Measurements from ENCODE around the gene NR2F2. TPM values are rescaled to one million over a fixed set of nuclear protein-coding genes. Genes with fewer than 3 reads are reported as not detected.

NR2F2 gene
- total and polyA plus RNA-seq, 2 of the 13 experiments (the other 11 are each of a cell fraction or from before 2014, with no cell fraction given), result 3.5 to 4.7 TPM

DNA sequence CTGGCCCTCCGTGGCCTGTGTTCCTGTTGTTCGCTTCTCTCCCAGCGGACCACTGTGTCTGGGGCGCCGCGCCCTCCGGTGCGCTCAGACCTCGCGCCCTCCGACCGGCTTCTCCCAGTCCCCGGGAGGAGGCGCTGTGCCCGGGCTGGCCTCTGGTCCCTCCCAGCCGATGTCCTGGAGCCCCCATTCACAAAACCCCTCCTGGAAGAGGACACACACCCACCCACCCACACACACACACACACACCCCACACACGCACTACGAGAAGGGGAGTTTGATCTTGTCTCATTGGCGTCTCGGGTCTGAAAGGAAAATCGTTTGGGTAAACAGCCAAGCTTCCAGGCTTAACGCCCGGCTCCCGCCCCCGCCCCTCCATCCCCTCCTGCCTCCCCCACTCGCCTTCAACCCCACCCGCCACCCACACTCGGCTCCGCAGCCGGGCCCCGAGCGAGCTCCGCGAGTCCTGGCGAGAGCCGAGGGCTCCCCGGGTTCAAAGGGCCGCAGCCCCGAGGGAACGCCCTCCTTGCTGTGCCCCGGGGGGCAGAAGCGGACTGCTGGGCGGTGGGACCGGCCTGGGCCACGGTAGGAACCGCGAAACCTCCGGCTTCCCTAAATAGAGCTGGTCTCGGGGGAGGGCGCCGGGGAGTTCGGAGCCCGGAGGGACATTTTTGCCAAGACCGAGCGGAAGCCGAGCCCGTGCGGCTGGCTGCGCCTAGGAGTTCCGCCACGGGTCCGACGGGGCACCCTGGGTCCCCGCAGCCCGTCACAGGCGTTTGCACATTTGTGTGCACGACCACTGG lies 23.6 kb downstream of the NR2F2 start (continued):
- TF ChIP-seq, protein P1, sequence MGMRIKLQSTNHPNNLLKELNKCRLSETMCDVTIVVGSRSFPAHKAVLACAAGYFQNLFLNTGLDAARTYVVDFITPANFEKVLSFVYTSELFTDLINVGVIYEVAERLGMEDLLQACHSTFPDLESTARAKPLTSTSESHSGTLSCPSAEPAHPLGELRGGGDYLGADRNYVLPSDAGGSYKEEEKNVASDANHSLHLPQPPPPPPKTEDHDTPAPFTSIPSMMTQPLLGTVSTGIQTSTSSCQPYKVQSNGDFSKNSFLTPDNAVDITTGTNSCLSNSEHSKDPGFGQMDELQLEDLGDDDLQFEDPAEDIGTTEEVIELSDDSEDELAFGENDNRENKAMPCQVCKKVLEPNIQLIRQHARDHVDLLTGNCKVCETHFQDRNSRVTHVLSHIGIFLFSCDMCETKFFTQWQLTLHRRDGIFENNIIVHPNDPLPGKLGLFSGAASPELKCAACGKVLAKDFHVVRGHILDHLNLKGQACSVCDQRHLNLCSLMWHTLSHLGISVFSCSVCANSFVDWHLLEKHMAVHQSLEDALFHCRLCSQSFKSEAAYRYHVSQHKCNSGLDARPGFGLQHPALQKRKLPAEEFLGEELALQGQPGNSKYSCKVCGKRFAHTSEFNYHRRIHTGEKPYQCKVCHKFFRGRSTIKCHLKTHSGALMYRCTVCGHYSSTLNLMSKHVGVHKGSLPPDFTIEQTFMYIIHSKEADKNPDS (CRISPR knock-in tag; IDR thresholded peaks at IDR 0.05), result no peak
- TF ChIP-seq, protein P2, sequence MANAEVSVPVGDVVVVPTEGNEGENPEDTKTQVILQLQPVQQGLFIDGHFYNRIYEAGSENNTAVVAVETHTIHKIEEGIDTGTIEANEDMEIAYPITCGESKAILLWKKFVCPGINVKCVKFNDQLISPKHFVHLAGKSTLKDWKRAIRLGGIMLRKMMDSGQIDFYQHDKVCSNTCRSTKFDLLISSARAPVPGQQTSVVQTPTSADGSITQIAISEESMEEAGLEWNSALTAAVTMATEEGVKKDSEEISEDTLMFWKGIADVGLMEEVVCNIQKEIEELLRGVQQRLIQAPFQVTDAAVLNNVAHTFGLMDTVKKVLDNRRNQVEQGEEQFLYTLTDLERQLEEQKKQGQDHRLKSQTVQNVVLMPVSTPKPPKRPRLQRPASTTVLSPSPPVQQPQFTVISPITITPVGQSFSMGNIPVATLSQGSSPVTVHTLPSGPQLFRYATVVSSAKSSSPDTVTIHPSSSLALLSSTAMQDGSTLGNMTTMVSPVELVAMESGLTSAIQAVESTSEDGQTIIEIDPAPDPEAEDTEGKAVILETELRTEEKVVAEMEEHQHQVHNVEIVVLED (CRISPR knock-in tag; IDR thresholded peaks at IDR 0.05; ENCODE audit: borderline replicate concordance), result no peak
- no peak for TF ChIP-seq SRY (CRISPR knock-in tag; IDR thresholded peaks at IDR 0.05)
- TF ChIP-seq ZBTB8A (CRISPR knock-in tag; IDR thresholded peaks at IDR 0.05; ENCODE audit: borderline replicate concordance, low read depth), result no peak
- no peak for TF ChIP-seq ZNF563 (CRISPR knock-in tag; IDR thresholded peaks at IDR 0.05)
- no peak for TF ChIP-seq RBAK (CRISPR knock-in tag; IDR thresholded peaks at IDR 0.05)
- TF ChIP-seq ZNF639 (CRISPR knock-in tag; conservative IDR thresholded peaks at IDR 0.05), result no peak
- TF ChIP-seq NFE2 (CRISPR knock-in tag; IDR thresholded peaks at IDR 0.05), result no peak
- TF ChIP-seq, protein P3, sequence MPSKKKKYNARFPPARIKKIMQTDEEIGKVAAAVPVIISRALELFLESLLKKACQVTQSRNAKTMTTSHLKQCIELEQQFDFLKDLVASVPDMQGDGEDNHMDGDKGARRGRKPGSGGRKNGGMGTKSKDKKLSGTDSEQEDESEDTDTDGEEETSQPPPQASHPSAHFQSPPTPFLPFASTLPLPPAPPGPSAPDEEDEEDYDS (CRISPR knock-in tag; IDR thresholded peaks at IDR 0.05), result no peak
- TF ChIP-seq RXRA (CRISPR knock-in tag; IDR thresholded peaks at IDR 0.05), result no peak
- TF ChIP-seq, protein P4, sequence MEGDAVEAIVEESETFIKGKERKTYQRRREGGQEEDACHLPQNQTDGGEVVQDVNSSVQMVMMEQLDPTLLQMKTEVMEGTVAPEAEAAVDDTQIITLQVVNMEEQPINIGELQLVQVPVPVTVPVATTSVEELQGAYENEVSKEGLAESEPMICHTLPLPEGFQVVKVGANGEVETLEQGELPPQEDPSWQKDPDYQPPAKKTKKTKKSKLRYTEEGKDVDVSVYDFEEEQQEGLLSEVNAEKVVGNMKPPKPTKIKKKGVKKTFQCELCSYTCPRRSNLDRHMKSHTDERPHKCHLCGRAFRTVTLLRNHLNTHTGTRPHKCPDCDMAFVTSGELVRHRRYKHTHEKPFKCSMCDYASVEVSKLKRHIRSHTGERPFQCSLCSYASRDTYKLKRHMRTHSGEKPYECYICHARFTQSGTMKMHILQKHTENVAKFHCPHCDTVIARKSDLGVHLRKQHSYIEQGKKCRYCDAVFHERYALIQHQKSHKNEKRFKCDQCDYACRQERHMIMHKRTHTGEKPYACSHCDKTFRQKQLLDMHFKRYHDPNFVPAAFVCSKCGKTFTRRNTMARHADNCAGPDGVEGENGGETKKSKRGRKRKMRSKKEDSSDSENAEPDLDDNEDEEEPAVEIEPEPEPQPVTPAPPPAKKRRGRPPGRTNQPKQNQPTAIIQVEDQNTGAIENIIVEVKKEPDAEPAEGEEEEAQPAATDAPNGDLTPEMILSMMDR (CRISPR knock-in tag; IDR thresholded peaks at IDR 0.05), result peak; percentile 60
- TF ChIP-seq XRCC5 (optimal IDR thresholded peaks at IDR 0.05; ENCODE audit: low read length), result peak; percentile 33
- no peak for TF ChIP-seq KLF15 (CRISPR knock-in tag; IDR thresholded peaks at IDR 0.05; ENCODE audit: borderline replicate concordance)
- TF ChIP-seq MXD4 (CRISPR knock-in tag; IDR thresholded peaks at IDR 0.05), result no peak
- no peak for TF ChIP-seq GPN1 (CRISPR knock-in tag; IDR thresholded peaks at IDR 0.05; ENCODE audit: borderline replicate concordance)
- TF ChIP-seq, protein P5, sequence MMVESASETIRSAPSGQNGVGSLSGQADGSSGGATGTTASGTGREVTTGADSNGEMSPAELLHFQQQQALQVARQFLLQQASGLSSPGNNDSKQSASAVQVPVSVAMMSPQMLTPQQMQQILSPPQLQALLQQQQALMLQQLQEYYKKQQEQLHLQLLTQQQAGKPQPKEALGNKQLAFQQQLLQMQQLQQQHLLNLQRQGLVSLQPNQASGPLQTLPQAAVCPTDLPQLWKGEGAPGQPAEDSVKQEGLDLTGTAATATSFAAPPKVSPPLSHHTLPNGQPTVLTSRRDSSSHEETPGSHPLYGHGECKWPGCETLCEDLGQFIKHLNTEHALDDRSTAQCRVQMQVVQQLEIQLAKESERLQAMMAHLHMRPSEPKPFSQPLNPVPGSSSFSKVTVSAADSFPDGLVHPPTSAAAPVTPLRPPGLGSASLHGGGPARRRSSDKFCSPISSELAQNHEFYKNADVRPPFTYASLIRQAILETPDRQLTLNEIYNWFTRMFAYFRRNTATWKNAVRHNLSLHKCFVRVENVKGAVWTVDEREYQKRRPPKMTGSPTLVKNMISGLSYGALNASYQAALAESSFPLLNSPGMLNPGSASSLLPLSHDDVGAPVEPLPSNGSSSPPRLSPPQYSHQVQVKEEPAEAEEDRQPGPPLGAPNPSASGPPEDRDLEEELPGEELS (CRISPR knock-in tag; IDR thresholded peaks at IDR 0.05), result no peak
- TF ChIP-seq, protein P6, sequence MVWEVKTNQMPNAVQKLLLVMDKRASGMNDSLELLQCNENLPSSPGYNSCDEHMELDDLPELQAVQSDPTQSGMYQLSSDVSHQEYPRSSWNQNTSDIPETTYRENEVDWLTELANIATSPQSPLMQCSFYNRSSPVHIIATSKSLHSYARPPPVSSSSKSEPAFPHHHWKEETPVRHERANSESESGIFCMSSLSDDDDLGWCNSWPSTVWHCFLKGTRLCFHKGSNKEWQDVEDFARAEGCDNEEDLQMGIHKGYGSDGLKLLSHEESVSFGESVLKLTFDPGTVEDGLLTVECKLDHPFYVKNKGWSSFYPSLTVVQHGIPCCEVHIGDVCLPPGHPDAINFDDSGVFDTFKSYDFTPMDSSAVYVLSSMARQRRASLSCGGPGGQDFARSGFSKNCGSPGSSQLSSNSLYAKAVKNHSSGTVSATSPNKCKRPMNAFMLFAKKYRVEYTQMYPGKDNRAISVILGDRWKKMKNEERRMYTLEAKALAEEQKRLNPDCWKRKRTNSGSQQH (CRISPR knock-in tag; IDR thresholded peaks at IDR 0.05; ENCODE audit: low read depth), result no peak
- no peak for TF ChIP-seq SNAI1 (CRISPR knock-in tag; IDR thresholded peaks at IDR 0.05; ENCODE audit: borderline replicate concordance)
